Measurements from ENCODE around the gene ATP6V0D1.
"Not testable (repeated sequence)": the region's sequence is repeated elsewhere in the genome, so short reads cannot be mapped to it uniquely, and the experiment has no call there.

- not testable (repeated sequence) for TF ChIP-seq CTCF (tag by site-specific recombination; IDR thresholded peaks at IDR 0.05); ZNF518A (tag by site-specific recombination; conservative IDR thresholded peaks at IDR 0.05; ENCODE audit: low read depth); ZNF776 (tag by site-specific recombination; IDR thresholded peaks at IDR 0.05; ENCODE audit: borderline replicate concordance); SP2 (tag by site-specific recombination; IDR thresholded peaks at IDR 0.05); ZFP37 (tag by site-specific recombination; IDR thresholded peaks at IDR 0.05); ZNF837 (tag by site-specific recombination; IDR thresholded peaks at IDR 0.05)
- TF ChIP-seq ZNF121 (tag by site-specific recombination; IDR thresholded peaks at IDR 0.05) = peak; percentile 48; the same call in 1 of the 2 replicates
Measured at GRCh38 chr16:67513892-67514291, 32.9 kb upstream of the ATP6V0D1 start.
